GM12865 (cell line): ENCODE measurements around the gene DTNB.

Source experiments
- DNase-seq: peaks from one replicate; pipeline ENCODE4 v3.0.0; 2010; ENCODE audit warnings: low read depth
- H3K4me3 ChIP-seq: 2 replicates; pipeline ENCODE4 v1.5.1; 2011; ENCODE audit warnings: mild to moderate bottlenecking, low read depth, low read length, control low read depth
- TF ChIP-seq, protein P1 (sequence below): IDR thresholded peaks from 2 replicates; pipeline ENCODE4 v1.5.1; 2011; ENCODE audit warnings: low read length, control low read depth, low read depth, inconsistent platforms; ENCODE audit not compliant: insufficient read depth; ENCODE audit errors: missing control alignments

DTNB gene

DNA sequence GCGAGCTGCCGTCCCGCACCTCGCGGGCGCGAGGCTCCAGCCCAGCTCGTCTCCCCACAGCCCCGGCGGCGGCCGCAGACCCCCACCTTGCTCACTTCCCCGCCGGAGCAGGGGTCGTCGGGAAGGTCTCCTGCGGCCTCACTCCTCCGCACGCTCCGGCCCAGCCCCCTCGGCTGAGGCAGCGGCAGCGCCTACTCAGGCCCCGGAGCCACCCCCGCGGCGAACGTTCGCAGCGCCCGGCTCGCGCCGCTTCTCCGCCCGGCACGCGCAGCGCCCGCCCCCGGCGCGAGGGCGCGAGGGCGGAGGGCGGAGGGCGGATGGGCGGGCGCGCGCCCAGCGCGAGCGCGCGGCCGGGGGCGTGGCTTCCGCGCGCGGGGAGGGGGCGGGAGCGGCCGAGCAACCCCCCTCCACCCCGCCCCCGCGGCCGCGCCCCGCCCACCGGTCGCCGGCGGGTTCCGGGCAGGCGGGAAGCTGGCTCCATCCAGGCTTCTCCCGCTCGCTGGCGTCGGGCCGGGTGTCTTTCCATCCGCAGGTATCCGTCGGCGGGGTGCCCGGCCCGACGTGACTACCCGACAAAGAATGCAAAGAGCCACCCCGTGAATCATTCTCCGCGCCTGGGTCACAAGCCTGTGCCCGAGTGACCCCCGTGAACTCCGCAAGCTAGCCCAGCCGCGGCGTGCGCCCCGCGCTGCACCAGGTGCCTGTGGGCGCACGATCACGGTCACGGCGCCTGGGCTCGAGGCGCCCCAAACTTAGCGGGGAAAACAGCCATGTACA is at the start of gene DTNB:
Gene DTNB, minus strand, starts transcription at position 278 of the 777 bp plus-strand sequence. CDS start 20,917 bp downstream, outside the sequence.
- DNase-seq, result peak; percentile 85
- peak within 1 kb of the TSS; percentile 68 for H3K4me3 ChIP-seq

DNA sequence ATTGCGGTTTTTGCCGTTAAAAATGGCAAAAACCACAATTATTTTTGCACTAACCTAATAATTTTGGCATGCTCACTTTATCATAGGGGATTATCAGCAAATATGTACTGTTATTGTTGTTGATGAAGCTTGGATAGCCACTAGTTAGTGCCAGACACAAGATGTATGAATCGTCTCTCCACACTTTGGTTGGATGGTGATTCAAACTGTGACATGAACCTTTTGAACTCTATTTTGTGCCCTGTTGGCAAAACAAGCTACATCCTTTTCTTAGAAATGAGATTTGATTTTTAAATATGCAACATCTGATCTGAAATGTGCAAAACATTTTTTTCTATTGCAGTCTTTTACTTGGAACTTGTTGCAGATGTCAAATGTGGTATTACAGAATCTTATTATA is 48.8 kb upstream of the DTNB start:
- TF ChIP-seq, protein P1, sequence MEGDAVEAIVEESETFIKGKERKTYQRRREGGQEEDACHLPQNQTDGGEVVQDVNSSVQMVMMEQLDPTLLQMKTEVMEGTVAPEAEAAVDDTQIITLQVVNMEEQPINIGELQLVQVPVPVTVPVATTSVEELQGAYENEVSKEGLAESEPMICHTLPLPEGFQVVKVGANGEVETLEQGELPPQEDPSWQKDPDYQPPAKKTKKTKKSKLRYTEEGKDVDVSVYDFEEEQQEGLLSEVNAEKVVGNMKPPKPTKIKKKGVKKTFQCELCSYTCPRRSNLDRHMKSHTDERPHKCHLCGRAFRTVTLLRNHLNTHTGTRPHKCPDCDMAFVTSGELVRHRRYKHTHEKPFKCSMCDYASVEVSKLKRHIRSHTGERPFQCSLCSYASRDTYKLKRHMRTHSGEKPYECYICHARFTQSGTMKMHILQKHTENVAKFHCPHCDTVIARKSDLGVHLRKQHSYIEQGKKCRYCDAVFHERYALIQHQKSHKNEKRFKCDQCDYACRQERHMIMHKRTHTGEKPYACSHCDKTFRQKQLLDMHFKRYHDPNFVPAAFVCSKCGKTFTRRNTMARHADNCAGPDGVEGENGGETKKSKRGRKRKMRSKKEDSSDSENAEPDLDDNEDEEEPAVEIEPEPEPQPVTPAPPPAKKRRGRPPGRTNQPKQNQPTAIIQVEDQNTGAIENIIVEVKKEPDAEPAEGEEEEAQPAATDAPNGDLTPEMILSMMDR, result no peak
- no peak for DNase-seq

More for the DNA sequence above, at the start of gene DTNB:
- TF ChIP-seq, protein P1, result no peak

DNA sequence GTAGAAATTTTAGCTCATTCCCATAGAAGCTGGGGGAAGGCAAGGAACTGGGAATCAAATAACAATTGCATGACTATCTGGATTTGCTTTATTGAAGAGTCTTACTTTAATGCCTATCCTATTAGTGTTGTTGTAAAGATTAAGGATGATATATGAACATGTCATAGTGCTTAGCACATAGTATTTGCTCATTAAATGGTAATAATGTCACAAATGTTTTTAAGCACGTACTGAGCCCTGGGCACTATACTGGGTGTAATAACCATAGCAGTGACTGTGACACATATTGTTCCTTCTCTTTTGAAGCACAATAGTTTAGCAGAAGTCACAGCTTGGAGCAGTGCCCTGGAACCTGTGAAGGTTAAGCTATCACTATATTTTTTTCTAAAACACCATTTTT is 47.2 kb upstream of the DTNB start:
- H3K4me3 ChIP-seq, result no peak overlapping the region
- DNase-seq, result no peak
- TF ChIP-seq, protein P1, result no peak

More for the DNA sequence above, 48.8 kb upstream of the DTNB start:
- no peak overlapping the region for H3K4me3 ChIP-seq

DNA sequence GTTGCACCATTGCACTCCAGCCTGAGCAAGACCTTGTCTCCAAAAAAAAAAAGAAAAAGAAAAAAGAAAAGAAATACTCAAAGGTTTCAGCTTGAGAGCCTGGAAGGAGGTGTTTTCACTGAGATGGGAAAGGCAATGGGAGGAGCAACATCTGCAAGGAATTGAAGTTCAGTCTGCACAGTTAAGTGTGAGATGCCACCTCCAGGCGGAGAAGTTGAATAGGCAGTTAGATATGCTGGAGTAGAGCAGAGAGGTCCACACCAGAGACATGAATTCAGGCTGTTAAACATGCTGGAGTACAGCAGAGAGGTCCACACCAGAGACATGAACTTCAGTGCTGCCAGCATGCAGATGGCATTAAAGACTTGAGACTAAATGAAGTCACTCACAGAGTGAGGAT is 41.4 kb upstream of the DTNB start:
- TF ChIP-seq, protein P1, result no peak
- no peak overlapping the region for H3K4me3 ChIP-seq
- no peak for DNase-seq

DNA sequence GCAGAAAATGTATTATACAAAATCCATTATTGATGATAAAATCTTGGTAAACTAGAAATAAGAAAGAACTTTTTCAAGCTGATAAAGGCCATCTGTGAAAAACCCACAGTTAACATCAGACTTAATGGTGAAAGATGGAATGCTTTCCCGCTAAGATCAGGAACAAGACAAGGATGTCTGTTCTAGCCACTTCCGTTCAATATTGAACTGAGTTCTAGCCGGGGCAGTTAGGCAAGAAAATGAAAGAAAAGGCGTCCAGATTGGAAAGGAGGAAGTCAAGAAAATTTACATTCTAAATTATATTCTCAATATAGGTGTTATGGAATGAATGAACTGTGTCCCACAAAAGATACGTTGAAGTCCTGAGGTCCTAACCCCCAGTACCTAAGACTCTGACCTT is 39.1 kb upstream of the DTNB start:
- DNase-seq, result no peak
- TF ChIP-seq, protein P1, result no peak
- no peak overlapping the region for H3K4me3 ChIP-seq

DNA sequence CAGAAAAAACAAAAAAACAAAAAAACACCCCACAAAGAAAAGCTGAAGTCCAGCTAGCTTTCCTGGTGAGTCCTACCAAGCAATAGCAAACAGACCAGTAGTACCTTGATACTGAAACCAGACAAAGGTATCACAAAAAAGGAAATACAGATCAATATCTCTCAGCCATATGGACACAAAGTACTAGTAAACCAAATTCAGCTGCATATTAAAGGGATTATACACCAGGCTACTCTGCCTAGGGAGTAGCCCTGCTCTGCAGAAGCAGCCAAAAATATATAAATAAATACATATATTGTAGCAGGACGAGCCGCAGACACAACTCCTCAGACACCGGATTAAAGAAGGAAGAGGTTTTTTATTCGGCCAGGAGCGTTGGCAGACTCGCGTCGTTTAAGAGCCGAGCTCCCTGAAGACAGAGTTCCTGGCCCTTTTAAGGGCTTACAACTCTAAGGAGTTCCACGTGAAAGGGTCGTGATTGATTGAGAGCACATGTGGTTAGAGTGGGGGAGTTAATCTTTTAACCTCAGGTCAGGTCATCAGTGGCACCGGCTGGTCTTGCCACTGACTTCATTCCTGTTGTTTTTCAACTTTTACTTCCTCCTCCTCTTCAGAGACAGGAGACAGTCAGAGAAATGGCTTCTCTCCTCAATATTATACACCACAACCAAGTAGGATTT is 38.4 kb upstream of the DTNB start:
- DNase-seq, result no peak
- TF ChIP-seq, protein P1, result no peak
- no peak overlapping the region for H3K4me3 ChIP-seq
